H9 (cell line): ENCODE measurements around the gene LAGE3. TPM values are rescaled to one million over a fixed set of nuclear protein-coding genes. Genes with fewer than 3 reads are reported as not detected.

ENCODE experiments used
- DNase-seq: peaks from one replicate; pipeline ENCODE4 v3.0.0-alpha.2; 2017
- H2AFZ ChIP-seq: one replicate; pipeline ENCODE4 v1.6.1; 2013; ENCODE audit warnings: mild to moderate bottlenecking, low read length, control low read depth, moderate library complexity
- H2AK5ac ChIP-seq: 2 replicates; pipeline ENCODE4 v1.6.1; 2013; ENCODE audit warnings: low read length, control low read depth, mixed read lengths; ENCODE audit not compliant: insufficient read length
- H2BK120ac ChIP-seq: one replicate; pipeline ENCODE4 v1.6.1; 2013; ENCODE audit warnings: low read depth, mild to moderate bottlenecking, low read length, control low read depth, inconsistent platforms; ENCODE audit not compliant: poor library complexity, severe bottlenecking
- H2BK12ac ChIP-seq: 2 replicates; pipeline ENCODE4 v1.6.1; 2013; ENCODE audit warnings: low read length, control low read depth, mixed read lengths, low read depth; ENCODE audit not compliant: insufficient read length
- H2BK15ac ChIP-seq: 2 replicates; pipeline ENCODE4 v1.6.1; 2013; ENCODE audit warnings: low read depth, low read length, control low read depth
- H2BK20ac ChIP-seq: one replicate; pipeline ENCODE4 v1.6.1; 2013; ENCODE audit warnings: low read depth, mild to moderate bottlenecking, low read length, control low read depth, inconsistent platforms; ENCODE audit not compliant: poor library complexity, severe bottlenecking
- H2BK5ac ChIP-seq: 2 replicates; pipeline ENCODE4 v1.6.1; 2013; ENCODE audit warnings: low read length, control low read depth, mixed read lengths; ENCODE audit not compliant: insufficient read length
- H3K14ac ChIP-seq: 2 replicates; pipeline ENCODE4 v1.6.1; 2013; ENCODE audit warnings: low read length, control low read depth; ENCODE audit not compliant: insufficient read depth
- H3K18ac ChIP-seq: 2 replicates; pipeline ENCODE4 v1.6.1; 2013; ENCODE audit warnings: low read depth, mild to moderate bottlenecking, mixed read lengths, low read length, control low read depth; ENCODE audit not compliant: insufficient read length
- H3K23ac ChIP-seq: 2 replicates; pipeline ENCODE4 v1.6.1; 2013; ENCODE audit warnings: low read length, control low read depth, mixed read lengths, low read depth; ENCODE audit not compliant: insufficient read length
- H3K23me2 ChIP-seq: 2 replicates; pipeline ENCODE4 v1.6.1; 2013; ENCODE audit warnings: low read depth, mild to moderate bottlenecking, mixed read lengths, low read length, control low read depth; ENCODE audit not compliant: insufficient read length, poor library complexity, severe bottlenecking
- H3K27ac ChIP-seq: 2 replicates; pipeline ENCODE4 v1.5.1; 2013; ENCODE audit warnings: low read length, control low read depth, mixed read lengths, low read depth; ENCODE audit not compliant: insufficient read length
- H3K27me3 ChIP-seq: 2 replicates; pipeline ENCODE4 v1.6.1; 2013; ENCODE audit warnings: low read length, control low read depth, inconsistent platforms; ENCODE audit not compliant: insufficient read depth
- H3K4ac ChIP-seq: 2 replicates; pipeline ENCODE4 v1.6.1; 2013; ENCODE audit warnings: low read depth, mild to moderate bottlenecking, control low read depth, inconsistent platforms, low read length, moderate library complexity
- H3K4me1 ChIP-seq: 2 replicates; pipeline ENCODE4 v1.6.1; 2013; ENCODE audit warnings: low read length, control low read depth, inconsistent platforms; ENCODE audit not compliant: insufficient read depth
- H3K4me2 ChIP-seq: 2 replicates; pipeline ENCODE4 v1.6.1; 2013; ENCODE audit warnings: low read length, control low read depth, mixed read lengths; ENCODE audit not compliant: insufficient read length, insufficient read depth
- H3K56ac ChIP-seq: 2 replicates; pipeline ENCODE4 v1.6.1; 2013; ENCODE audit warnings: low read depth, mild to moderate bottlenecking, mixed read lengths, low read length, control low read depth; ENCODE audit not compliant: insufficient read length
- H3K79me1 ChIP-seq: 2 replicates; pipeline ENCODE4 v1.6.1; 2013; ENCODE audit warnings: low read depth, mild to moderate bottlenecking, moderate library complexity, low read length, control low read depth, inconsistent platforms; ENCODE audit not compliant: insufficient read depth, poor library complexity, severe bottlenecking
- H3K79me2 ChIP-seq: 2 replicates; pipeline ENCODE4 v1.6.1; 2013; ENCODE audit warnings: low read length, control low read depth, inconsistent platforms; ENCODE audit not compliant: insufficient read depth
- H3K9ac ChIP-seq: 2 replicates; pipeline ENCODE4 v1.6.1; 2013; ENCODE audit warnings: low read length, control low read depth, mixed read lengths; ENCODE audit not compliant: insufficient read length; ENCODE audit errors: extremely low read depth
- H3K9me3 ChIP-seq: one replicate; pipeline ENCODE4 v1.6.1; 2013; ENCODE audit warnings: low read depth, low read length, inconsistent platforms; ENCODE audit not compliant: control insufficient read depth
- H3T11ph ChIP-seq: one replicate; pipeline ENCODE4 v1.6.1; 2013; ENCODE audit warnings: mild to moderate bottlenecking, low read length, control low read depth, inconsistent platforms
- H4K20me1 ChIP-seq: one replicate; pipeline ENCODE4 v1.6.1; 2013; ENCODE audit not compliant: control insufficient read depth, insufficient read length, insufficient read depth
- H4K5ac ChIP-seq: 2 replicates; pipeline ENCODE4 v1.6.1; 2013; ENCODE audit warnings: low read depth, mild to moderate bottlenecking, mixed read lengths, low read length, control low read depth; ENCODE audit not compliant: insufficient read length
- H4K8ac ChIP-seq: replicated peaks from 2 replicates; pipeline ENCODE4 v1.6.1; 2013; ENCODE audit warnings: low read length, control low read depth, mixed read lengths, low read depth; ENCODE audit not compliant: insufficient read length
- H4K91ac ChIP-seq: 2 replicates; pipeline ENCODE4 v1.6.1; 2013; ENCODE audit warnings: low read depth, mild to moderate bottlenecking, moderate library complexity, mixed read lengths, low read length, control low read depth; ENCODE audit not compliant: insufficient read length
- H3K27ac Mint-ChIP-seq, 3 experiments: 2 replicates in 2 of 3; 3 replicates in 1 of 3; pipeline ENCODE4 v1.8.0; 2020 to 2021; ENCODE audit warnings: mixed read lengths in 3 of 3, mild to moderate bottlenecking in 1 of 3, moderate library complexity in 1 of 3
- H3K27me3 Mint-ChIP-seq: 2 replicates; pipeline ENCODE4 v1.8.0; 2021; ENCODE audit warnings: low read depth, mild to moderate bottlenecking, moderate library complexity, mixed read lengths
- H3K36me3 Mint-ChIP-seq, 3 experiments: 2 replicates in 2 of 3; 3 replicates in 1 of 3; pipeline ENCODE4 v1.8.0; 2020 to 2021; ENCODE audit warnings: low read depth in 3 of 3, mixed read lengths in 3 of 3; ENCODE audit not compliant: insufficient read depth in 1 of 3
- H3K4me1 Mint-ChIP-seq, 2 experiments: 2 replicates each; pipeline ENCODE4 v1.8.0; 2020; ENCODE audit warnings: mixed read lengths in 2 of 2
- H3K4me3 Mint-ChIP-seq, 2 experiments: 2 replicates in 1 of 2; 3 replicates in 1 of 2; pipeline ENCODE4 v1.8.0; 2020 to 2021; ENCODE audit warnings: mild to moderate bottlenecking in 2 of 2, mixed read lengths in 2 of 2, moderate library complexity in 1 of 2
- H3K9me3 Mint-ChIP-seq, 2 experiments: 2 replicates in 1 of 2; 3 replicates in 1 of 2; pipeline ENCODE4 v1.8.0; 2020; ENCODE audit warnings: mild to moderate bottlenecking in 2 of 2, mixed read lengths in 2 of 2, moderate library complexity in 1 of 2
- CTCF ChIP-seq: fragments of 200-600 bp; sonication (generic); conservative IDR thresholded peaks from 3 replicates; pipeline ENCODE4 v1.8.0; 2021; ENCODE audit warnings: antibody characterized with exemption, mild to moderate bottlenecking
- WGBS: extraction: QIAGEN DNeasy Blood & Tissue Kit; methylation state at CpG from one replicate; pipeline ENCODE4 v1.1.7; 2013; ENCODE audit warnings: missing lambda C conversion rate, low lambda C conversion rate, mixed read lengths; ENCODE audit not compliant: insufficient read length; ENCODE audit errors: extremely low coverage; 5-methylcytosine and 5-hydroxymethylcytosine counted together
- total RNA-seq: library from RNA; stranded (reverse); gene quantifications from 2 replicates; pipeline ENCODE4 v1.2.1, GENCODE V29; 2021

LAGE3 gene
- total RNA-seq, 1 experiment from 2014 or later: 32.5 TPM

GRCh38 chrX:154469114-154469513, 10.0 kb downstream of the LAGE3 start:
- Histone ChIP-seq H2BK20ac (no peak overlapping the region), H3K14ac (no peak overlapping the region), H3K23me2 (no peaks in the 10 kb centered on the region), H2BK12ac (no peak overlapping the region), H4K8ac (no peak overlapping the region), H3K27ac (no peak overlapping the region), H3T11ph (no peak overlapping the region), H2BK120ac (no peak overlapping the region), H2AFZ (no peak overlapping the region), H2BK5ac (no peak overlapping the region), H3K18ac (no peak overlapping the region), H3K27me3 (no peaks in the 10 kb centered on the region), H4K91ac (no peak overlapping the region), H3K4ac (no peak overlapping the region), H3K4me2 (no peak overlapping the region), H2AK5ac (no peak overlapping the region), H4K20me1 (no peaks in the 10 kb centered on the region), H3K9me3 (peaks cover 27% of the 10 kb centered on the region), H3K9ac (no peak overlapping the region), H3K79me2 (no peaks in the 10 kb centered on the region), H2BK15ac (no peak overlapping the region), H3K23ac (no peak overlapping the region), H3K4me1 (no peaks in the 10 kb centered on the region), H4K5ac (no peak overlapping the region), H3K56ac (no peak overlapping the region), H3K79me1 (no peaks in the 10 kb centered on the region)
- H3K9me3 Mint-ChIP-seq: peaks cover 55 to 86% of the 10 kb centered on the region in 2 experiments
- H3K27ac Mint-ChIP-seq: no peak overlapping the region
- DNase-seq: no peak
- H3K4me1 Mint-ChIP-seq: no peaks in the 10 kb centered on the region
- H3K36me3 Mint-ChIP-seq: peaks cover 15 to 62% (median 56%) of the 10 kb centered on the region in 3 experiments
- no peak for TF ChIP-seq CTCF
- no peak overlapping the region for H3K4me3 Mint-ChIP-seq
- H3K27me3 Mint-ChIP-seq: no peaks in the 10 kb centered on the region; the same call in 1 of the 2 replicates
- WGBS: no CpG with 5 or more reads among the region's 9 CpGs
